IMR-90 (cell line): Measurements from ENCODE around the gene ATOH8. TPM values are rescaled to one million over a fixed set of nuclear protein-coding genes. Genes with fewer than 3 reads are reported as not detected.
A peak's percentile ranks its signal among the peaks of the same experiment; 100 is the strongest.

Experiments used
- ATAC-seq: fragments of 200-7000 bp; cut with Tn5 transposase; 2 replicates; pipeline ENCODE4 v1.9.1; 2020; ENCODE audit warnings: low read depth, mild to moderate bottlenecking, moderate library complexity
- BruUV-seq: library from RNA; stranded (reverse); fragments of 400-500 nt; replicated peaks from 2 replicates; lab custom pipeline; 2021; lab: Mats Ljungman, UMichigan
- CTCF ChIA-PET: fragments of 300-600 bp; formaldehyde crosslinking; extraction: SDS; loops from one replicate; lab custom pipeline; 2021; ENCODE audit warnings: antibody characterized with exemption; lab: Yijun Ruan, JAX
- POLR2A ChIA-PET: fragments of 300-600 bp; sonication (Branson Sonifier 250); formaldehyde crosslinking; loops from one replicate; lab custom pipeline; 2022; ENCODE audit warnings: antibody characterized with exemption; ENCODE audit not compliant: unreplicated experiment; lab: Charles Lee
- DNase-seq: peaks from one replicate; pipeline ENCODE4 v3.0.0; 2013
- H2AFZ ChIP-seq: replicated peaks from 2 replicates; pipeline ENCODE3; 2013; ENCODE audit warnings: low read length, mild to moderate bottlenecking; ENCODE audit not compliant: poor library complexity
- H2AK5ac ChIP-seq: 2 replicates; pipeline ENCODE4 v1.6.1; 2013; ENCODE audit warnings: low read depth, low read length, inconsistent platforms
- H2AK9ac ChIP-seq: replicated peaks from 2 replicates; pipeline ENCODE3; 2013; ENCODE audit warnings: mild to moderate bottlenecking, low read depth, low read length, moderate library complexity; ENCODE audit not compliant: poor library complexity
- H2BK120ac ChIP-seq: 2 replicates; pipeline ENCODE4 v1.6.1; 2013; ENCODE audit warnings: low read depth, low read length, inconsistent platforms
- H2BK15ac ChIP-seq: 3 replicates; pipeline ENCODE4 v1.6.1; 2013; ENCODE audit warnings: low read depth, low read length, inconsistent platforms
- H2BK20ac ChIP-seq: 2 replicates; pipeline ENCODE4 v1.6.1; 2013; ENCODE audit warnings: low read depth, mild to moderate bottlenecking, inconsistent platforms, low read length, moderate library complexity
- H2BK5ac ChIP-seq: 2 replicates; pipeline ENCODE4 v1.6.1; 2013; ENCODE audit warnings: mild to moderate bottlenecking, low read depth, low read length, inconsistent platforms; ENCODE audit not compliant: poor library complexity, severe bottlenecking
- H3K14ac ChIP-seq: replicated peaks from 2 replicates; pipeline ENCODE4 v1.6.1; 2013; ENCODE audit warnings: low read depth, low read length, inconsistent platforms
- H3K18ac ChIP-seq: 2 replicates; pipeline ENCODE4 v1.6.1; 2013; ENCODE audit warnings: low read depth, low read length, control low read depth
- H3K23ac ChIP-seq: 2 replicates; pipeline ENCODE4 v1.6.1; 2013; ENCODE audit warnings: low read depth, low read length, inconsistent platforms
- H3K27ac ChIP-seq: 2 replicates; pipeline ENCODE4 v1.5.1; 2013; ENCODE audit warnings: mild to moderate bottlenecking, control low read depth, low read length; ENCODE audit not compliant: insufficient read depth
- H3K27me3 ChIP-seq: 2 replicates; pipeline ENCODE4 v1.6.1; 2013; ENCODE audit warnings: low read length; ENCODE audit not compliant: control insufficient read depth, insufficient read depth
- H3K36me3 ChIP-seq: 2 replicates; pipeline ENCODE4 v1.6.1; 2013; ENCODE audit warnings: low read length, mixed read lengths; ENCODE audit not compliant: control insufficient read depth, insufficient read depth
- H3K4ac ChIP-seq: 2 replicates; pipeline ENCODE4 v1.6.1; 2013; ENCODE audit warnings: low read depth, low read length, inconsistent platforms
- H3K4me1 ChIP-seq: 2 replicates; pipeline ENCODE4 v1.6.1; 2013; ENCODE audit warnings: low read length, mixed read lengths; ENCODE audit not compliant: control insufficient read depth, insufficient read depth
- H3K4me2 ChIP-seq: 2 replicates; pipeline ENCODE4 v1.6.1; 2013; ENCODE audit warnings: low read depth, mild to moderate bottlenecking, control low read depth, low read length, moderate library complexity
- H3K4me3 ChIP-seq: 2 replicates; pipeline ENCODE4 v1.5.1; 2013; ENCODE audit warnings: low read depth, mild to moderate bottlenecking, control low read depth, low read length, moderate library complexity; ENCODE audit not compliant: insufficient read depth
- H3K56ac ChIP-seq: 2 replicates; pipeline ENCODE4 v1.6.1; 2013; ENCODE audit warnings: low read length, inconsistent platforms; ENCODE audit not compliant: insufficient read depth; ENCODE audit errors: extremely low read depth
- H3K79me1 ChIP-seq, 2 experiments: 2 replicates each; pipeline ENCODE4 v1.6.1; 2013; ENCODE audit warnings: low read length in 2 of 2, inconsistent platforms in 1 of 2, low read depth in 1 of 2
- H3K9ac ChIP-seq: 2 replicates; pipeline ENCODE4 v1.6.1; 2013; ENCODE audit warnings: low read depth, low read length, control low read depth
- H3K9me1 ChIP-seq: 2 replicates; pipeline ENCODE4 v1.6.1; 2013; ENCODE audit warnings: low read length, inconsistent platforms; ENCODE audit not compliant: insufficient read depth
- H3K9me3 ChIP-seq: 2 replicates; pipeline ENCODE4 v1.6.1; 2013; ENCODE audit warnings: low read length; ENCODE audit not compliant: control insufficient read depth, insufficient read depth
- H4K20me1 ChIP-seq: 2 replicates; pipeline ENCODE4 v1.6.1; 2013; ENCODE audit warnings: low read length, inconsistent platforms; ENCODE audit not compliant: insufficient read depth
- H4K5ac ChIP-seq: 2 replicates; pipeline ENCODE4 v1.6.1; 2013; ENCODE audit warnings: mild to moderate bottlenecking, low read depth, low read length, control low read depth
- H4K8ac ChIP-seq, 2 experiments: 2 replicates each; pipeline ENCODE4 v1.6.1; 2013; ENCODE audit warnings: low read depth in 2 of 2, low read length in 2 of 2, control low read depth in 1 of 2, inconsistent platforms in 1 of 2
- H4K91ac ChIP-seq: 2 replicates; pipeline ENCODE4 v1.6.1; 2013; ENCODE audit warnings: low read depth, low read length, inconsistent platforms; ENCODE audit not compliant: insufficient read depth
- MXI1 ChIP-seq: IDR thresholded peaks from 2 replicates; pipeline ENCODE4 v1.6.1; 2012; ENCODE audit warnings: low read depth, mild to moderate bottlenecking, low read length, moderate library complexity, borderline replicate concordance
- RFX5 ChIP-seq: IDR thresholded peaks from 2 replicates; pipeline ENCODE4 v1.8.0; 2012; ENCODE audit warnings: low read depth, mild to moderate bottlenecking, low read length, moderate library complexity
- SMC3 ChIP-seq: fragments of 150-350 bp; IDR thresholded peaks from 2 replicates; pipeline ENCODE4 v1.6.1; 2016; ENCODE audit warnings: low read depth, mild to moderate bottlenecking, antibody characterized with exemption, low read length, moderate library complexity
- WGBS, 2 experiments: methylation state at CpG; one replicate each; pipeline versions ENCODE4 v1.1.5 to v1.1.7; 2013; ENCODE audit warnings: missing lambda C conversion rate in 2 of 2; ENCODE audit not compliant: insufficient read length in 1 of 2; ENCODE audit errors: extremely low coverage in 2 of 2; 5-methylcytosine and 5-hydroxymethylcytosine counted together
- dilution Hi-C: fragments of 300-500 bp; cut with HindIII; formaldehyde crosslinking; loops from one replicate; pipeline ENCODE4 v1.14.3; 2018; ENCODE audit warnings: low sequenced_read_pairs; ENCODE audit not compliant: unreplicated experiment
- in situ Hi-C: fragments of 300-500 bp; cut with MboI; formaldehyde crosslinking; loops from 3 replicates; pipeline ENCODE4 v1.14.3; 2019; ENCODE audit warnings: low sequenced_read_pairs, inconsistent platforms, mixed read lengths
- intact Hi-C: fragments of 100-400 bp; cut with micrococcal nuclease; formaldehyde crosslinking; loops from 2 replicates; pipeline ENCODE4 v1.10.0; 2022
- polyA plus RNA-seq, 3 experiments: library from polyadenylated mRNA; depleted of rRNA; stranded (reverse); fragments of >200 nt; gene quantifications; 2 replicates each; pipeline ENCODE4 v1.2.3, GENCODE V29; 2012; ENCODE audit warnings: low replicate concordance in 1 of 3
- total RNA-seq: library from RNA; depleted of rRNA; stranded (reverse); fragments of >200 nt; gene quantifications from 2 replicates; pipeline ENCODE4 v1.2.3, GENCODE V29; 2012

ATOH8 gene
- total and polyA plus RNA-seq, 2 of the 4 experiments (the other 2 are of a cell fraction): 7.9 to 9.0 TPM

- Histone ChIP-seq H3K9me1 (peaks cover 14% of the 10 kb centered on the region), H3K36me3 (no peaks in the 10 kb centered on the region), H2AFZ (no peak overlapping the region), H3K23ac (no peak overlapping the region), H3K18ac (peak overlapping the region; percentile 3; the same call in 1 of the 2 replicates), H4K8ac (peak overlapping the region in 1 of 2 experiments; percentile 14; a peak in 1 of 4 replicates), H2BK5ac (peak overlapping the region; percentile 3), H4K20me1 (no peaks in the 10 kb centered on the region), H2BK15ac (0 out of 3 replicates have a peak overlapping the region, but pooled peaks have one; percentile 63), H3K56ac (no peak overlapping the region), H2AK5ac (peak overlapping the region; percentile 38), H3K9me3 (peaks cover 4% of the 10 kb centered on the region), H3K4me3 (no peak overlapping the region), H3K9ac (no peak overlapping the region), H3K4me2 (no peak overlapping the region), H4K91ac (peak overlapping the region; percentile 60), H3K27me3 (no peaks in the 10 kb centered on the region), H3K27ac (no peak overlapping the region), H4K5ac (no peak overlapping the region), H2BK20ac (0 out of 2 replicates have a peak overlapping the region, but pooled peaks have one; percentile 47), H3K4ac (0 out of 2 replicates have a peak overlapping the region, but pooled peaks have one; percentile 26), H2AK9ac (no peak overlapping the region), H3K79me1 (no peaks in the 10 kb centered on the region), H3K4me1 (peaks cover 9% of the 10 kb centered on the region), H2BK120ac (peak overlapping the region; percentile 43), H3K14ac (no peak overlapping the region)
- DNase-seq (no peak), ATAC-seq (no peak)
- WGBS, 2 experiments: 100% methylated on average over 2 of the region's 5 CpGs; no CpG with 5 or more reads in 1 of the 2 experiments
- TF ChIP-seq RFX5: no peak
- no peak for TF ChIP-seq SMC3
- TF ChIP-seq MXI1: no peak
- intact Hi-C loops (no loop called here), dilution Hi-C loops (no loop called here), in situ Hi-C loops (no loop called here)
- ChIA-PET CTCF (interaction anchor here (0.9 kb wide), 1 partner anchor 73 kb away, joined by 3 read pairs; no protein-coding TSS in a partner anchor), POLR2A (no interaction called here)
- no TSS peak for BruUV-seq
These were observed 48.1 kb downstream of the ATOH8 start for GRCh38 chr2:85801871-85802270.
